Measurements from ENCODE around the gene CLMP. TPM values are rescaled to one million over a fixed set of nuclear protein-coding genes. Genes with fewer than 3 reads are reported as not detected.

The CLMP gene
- polyA plus RNA-seq, 3 donors = 0.33 TPM; not detected in 2

DNA sequence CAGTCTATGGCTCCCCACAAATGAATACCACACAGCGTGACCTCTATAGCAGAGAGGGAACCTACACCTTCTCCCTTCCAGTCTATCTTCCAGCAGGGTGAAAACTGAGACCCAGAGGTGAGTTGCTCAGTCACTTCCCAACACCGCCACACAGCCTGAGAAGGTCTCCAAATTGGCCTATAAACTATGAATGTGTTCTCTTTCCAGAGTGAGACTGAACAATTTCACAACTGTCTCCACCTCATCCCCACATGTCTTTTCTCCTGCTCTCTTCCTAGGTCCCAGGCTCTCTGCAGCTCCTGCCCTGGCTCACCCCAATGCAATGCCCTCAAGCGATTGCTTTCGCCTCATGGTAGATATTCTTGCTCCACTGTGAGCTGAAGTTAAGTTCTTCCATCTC, 14.0 kb downstream of the CLMP start:
- Histone ChIP-seq H3K4me1 (ENCODE audit: control insufficient read depth in 1 of 2, insufficient read depth in 2 of 2, low read length in 2 of 2) (no peaks in the 10 kb centered on the region), H3K4me3 (replicated peaks in 1 of 3; ENCODE audit: low read depth in 2 of 3, low read length in 3 of 3) (no peak overlapping the region), H3K27ac (ENCODE audit: low read depth in 1 of 2, low read length in 2 of 2) (no peak overlapping the region), H3K4me2 (replicated peaks; ENCODE audit: extremely low read depth, low read length, poor library complexity, severe bottlenecking) (no peak overlapping the region), H4K20me1 (ENCODE audit: insufficient read depth, low read length) (no peaks in the 10 kb centered on the region), H3K27me3 (ENCODE audit: control insufficient read depth in 2 of 2, insufficient read depth in 2 of 2, low read length in 2 of 2) (no peaks in the 10 kb centered on the region), H3K36me3 (replicated peaks in 1 of 2; ENCODE audit: control insufficient read depth in 1 of 2, insufficient read depth in 2 of 2, low read length in 2 of 2) (no peaks in the 10 kb centered on the region), H2AFZ (ENCODE audit: insufficient read depth, low read depth, low read length, poor library complexity, severe bottlenecking) (no peak overlapping the region), H3K79me2 (ENCODE audit: insufficient read depth, low read length) (no peaks in the 10 kb centered on the region), H3K9ac (ENCODE audit: insufficient read depth, low read length, poor library complexity, severe bottlenecking) (no peak overlapping the region), H3K9me3 (replicated peaks in 1 of 2; ENCODE audit: control insufficient read depth in 1 of 2, insufficient read depth in 1 of 2, low read length in 2 of 2) (no peaks in the 10 kb centered on the region)
- WGBS (ENCODE audit: insufficient coverage) = 94% methylated on average over 3 of the region's 4 CpGs
- Mint-ChIP-seq H3K4me1 (peaks cover 4% of the 10 kb centered on the region), H3K27me3 (ENCODE audit: low read depth in 3 of 3) (peaks cover 4 to 7% (median 7%) of the 10 kb centered on the region in 3 donors), H3K4me3 (no peak overlapping the region), H3K27ac (no peak overlapping the region), H3K9me3 (peaks cover 0 to 5% (median 1%) of the 10 kb centered on the region in 7 donors), H3K36me3 (no peaks in the 10 kb centered on the region)
- no peak for DNase-seq
- TF ChIP-seq, protein P1, sequence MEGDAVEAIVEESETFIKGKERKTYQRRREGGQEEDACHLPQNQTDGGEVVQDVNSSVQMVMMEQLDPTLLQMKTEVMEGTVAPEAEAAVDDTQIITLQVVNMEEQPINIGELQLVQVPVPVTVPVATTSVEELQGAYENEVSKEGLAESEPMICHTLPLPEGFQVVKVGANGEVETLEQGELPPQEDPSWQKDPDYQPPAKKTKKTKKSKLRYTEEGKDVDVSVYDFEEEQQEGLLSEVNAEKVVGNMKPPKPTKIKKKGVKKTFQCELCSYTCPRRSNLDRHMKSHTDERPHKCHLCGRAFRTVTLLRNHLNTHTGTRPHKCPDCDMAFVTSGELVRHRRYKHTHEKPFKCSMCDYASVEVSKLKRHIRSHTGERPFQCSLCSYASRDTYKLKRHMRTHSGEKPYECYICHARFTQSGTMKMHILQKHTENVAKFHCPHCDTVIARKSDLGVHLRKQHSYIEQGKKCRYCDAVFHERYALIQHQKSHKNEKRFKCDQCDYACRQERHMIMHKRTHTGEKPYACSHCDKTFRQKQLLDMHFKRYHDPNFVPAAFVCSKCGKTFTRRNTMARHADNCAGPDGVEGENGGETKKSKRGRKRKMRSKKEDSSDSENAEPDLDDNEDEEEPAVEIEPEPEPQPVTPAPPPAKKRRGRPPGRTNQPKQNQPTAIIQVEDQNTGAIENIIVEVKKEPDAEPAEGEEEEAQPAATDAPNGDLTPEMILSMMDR (IDR thresholded peaks at IDR 0.05) = no peak
- intact Hi-C loops (cut with micrococcal nuclease) = no loop called here

DNA sequence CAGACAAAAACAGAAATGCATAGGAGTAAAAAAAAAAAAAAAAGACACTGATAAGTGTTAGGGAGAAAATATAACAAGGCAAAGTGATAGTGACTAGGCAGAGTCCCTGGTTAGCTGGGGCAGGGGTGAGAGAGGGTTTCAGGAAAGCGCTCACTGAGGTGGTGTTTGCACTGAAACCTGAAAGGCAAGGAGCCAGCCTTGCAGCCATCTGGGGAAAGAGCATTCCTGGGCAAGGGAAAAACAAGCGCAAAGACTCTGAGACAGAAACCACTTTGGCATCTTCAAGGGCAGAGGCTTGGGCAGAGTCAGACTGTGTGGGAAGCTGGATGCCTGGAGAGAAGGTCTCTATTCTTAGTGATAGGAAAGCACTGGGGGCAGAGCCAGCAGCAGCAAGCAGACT, 14.5 kb downstream of the CLMP start:
- no peaks in the 10 kb centered on the region for H3K4me1 ChIP-seq (ENCODE audit: control insufficient read depth in 1 of 2, insufficient read depth in 2 of 2, low read length in 2 of 2)
- no peak overlapping the region for H3K27ac Mint-ChIP-seq
- H3K27me3 ChIP-seq (ENCODE audit: control insufficient read depth in 2 of 2, insufficient read depth in 2 of 2, low read length in 2 of 2) = no peaks in the 10 kb centered on the region
- no peaks in the 10 kb centered on the region for H3K79me2 ChIP-seq (ENCODE audit: insufficient read depth, low read length)
- no peak for DNase-seq
- 100% methylated on average over 2 of the region's 2 CpGs for WGBS (ENCODE audit: insufficient coverage)
- H3K36me3 Mint-ChIP-seq = no peaks in the 10 kb centered on the region
- TF ChIP-seq, protein P1 (IDR thresholded peaks at IDR 0.05) = no peak
- H2AFZ ChIP-seq (ENCODE audit: insufficient read depth, low read depth, low read length, poor library complexity, severe bottlenecking) = no peak overlapping the region
- no peaks in the 10 kb centered on the region for H3K9me3 ChIP-seq (replicated peaks in 1 of 2; ENCODE audit: control insufficient read depth in 1 of 2, insufficient read depth in 1 of 2, low read length in 2 of 2)
- no peaks in the 10 kb centered on the region for H4K20me1 ChIP-seq (ENCODE audit: insufficient read depth, low read length)
- H3K4me1 Mint-ChIP-seq = peaks cover 4% of the 10 kb centered on the region
- H3K27ac ChIP-seq (ENCODE audit: low read depth in 1 of 2, low read length in 2 of 2) = no peak overlapping the region
- H3K36me3 ChIP-seq (replicated peaks in 1 of 2; ENCODE audit: control insufficient read depth in 1 of 2, insufficient read depth in 2 of 2, low read length in 2 of 2) = no peaks in the 10 kb centered on the region
- no peak overlapping the region for H3K4me2 ChIP-seq (replicated peaks; ENCODE audit: extremely low read depth, low read length, poor library complexity, severe bottlenecking)
- peaks cover 0 to 5% (median 1%) of the 10 kb centered on the region in 7 donors for H3K9me3 Mint-ChIP-seq
- no peak overlapping the region for H3K9ac ChIP-seq (ENCODE audit: insufficient read depth, low read length, poor library complexity, severe bottlenecking)
- intact Hi-C loops (cut with micrococcal nuclease) = no loop called here
- H3K27me3 Mint-ChIP-seq (ENCODE audit: low read depth in 3 of 3) = peaks cover 4 to 7% (median 4%) of the 10 kb centered on the region in 3 donors
- no peak overlapping the region for H3K4me3 ChIP-seq (replicated peaks in 1 of 3; ENCODE audit: low read depth in 2 of 3, low read length in 3 of 3)
- H3K4me3 Mint-ChIP-seq = no peak overlapping the region
